HEK293 (cell line): Measurements from ENCODE around the gene ZNF652.

ENCODE experiments used
- CTCF ChIP-seq: fragments of 450-650 bp; formaldehyde crosslinking; IDR thresholded peaks from 2 replicates; pipeline ENCODE4 v1.5.1; 2016; ENCODE audit warnings: missing biosample characterization, missing genetic modification characterization
- PBX3 ChIP-seq: sonication (generic); formaldehyde crosslinking; IDR thresholded peaks from 2 replicates; pipeline ENCODE4 v1.8.1; 2022; ENCODE audit warnings: mild to moderate bottlenecking, moderate library complexity, missing genetic modification reagents
- ZBTB10 ChIP-seq: fragments of 450-650 bp; formaldehyde crosslinking; IDR thresholded peaks from 2 replicates; pipeline ENCODE4 v1.5.1; 2016; ENCODE audit warnings: missing biosample characterization, missing genetic modification characterization
- ZBTB21 ChIP-seq: fragments of 450-650 bp; formaldehyde crosslinking; IDR thresholded peaks from 2 replicates; pipeline ENCODE4 v1.5.1; 2017; ENCODE audit warnings: missing biosample characterization, missing genetic modification characterization
- ZNF529 ChIP-seq: fragments of 450-650 bp; formaldehyde crosslinking; IDR thresholded peaks from 2 replicates; pipeline ENCODE4 v1.5.1; 2017; ENCODE audit warnings: missing genetic modification characterization, missing biosample characterization; ENCODE audit not compliant: insufficient replicate concordance

- no peak for TF ChIP-seq CTCF (tag by site-specific recombination)
- TF ChIP-seq ZBTB10: no peak
- TF ChIP-seq ZNF529 (tag by site-specific recombination): no peak
- TF ChIP-seq ZBTB21: no peak
- TF ChIP-seq PBX3 (CRISPR knock-in tag): no peak
Observed at GRCh38 chr17:49352587-49353154, 9.4 kb downstream of the ZNF652 start.
